Endothelial cell of umbilical vein (primary cell): Measurements from ENCODE around the gene LGALSL.

ENCODE experiments used
- CTCF ChIP-seq, 2 donors: IDR thresholded peaks; 1 replicate in 1 of 2; 2 replicates in 1 of 2; pipeline ENCODE4 v1.5.1; 2011; ENCODE audit warnings: low read length in 2 of 2, mild to moderate bottlenecking in 2 of 2, moderate library complexity in 2 of 2, control low read depth in 1 of 2, inconsistent platforms in 1 of 2, low read depth in 1 of 2; ENCODE audit not compliant: insufficient read depth in 1 of 2; ENCODE audit errors: extremely low read depth in 1 of 2
- EZH2 ChIP-seq: IDR thresholded peaks from 2 replicates; pipeline ENCODE4 v1.6.1; 2012; ENCODE audit warnings: borderline replicate concordance, low read depth, mild to moderate bottlenecking, moderate library complexity, low read length, inconsistent platforms; ENCODE audit not compliant: severe bottlenecking
- GATA2 ChIP-seq: IDR thresholded peaks from 2 replicates; pipeline ENCODE4 v1.7.0; 2011; ENCODE audit warnings: low read depth, mild to moderate bottlenecking, moderate library complexity, mixed read lengths, low read length; ENCODE audit not compliant: insufficient read length, insufficient read depth

GRCh38 chr2:64500549-64500948 is 46.6 kb downstream of the LGALSL start:
- TF ChIP-seq CTCF (IDR thresholded peaks at IDR 0.05; ENCODE audit: extremely low read depth in 1 of 2, insufficient read depth in 1 of 2, low read depth in 1 of 2, low read length in 2 of 2) (no peak), EZH2 (no peak), GATA2 (no peak)
